ENCODE data around the gene MZT2B.
"Not testable (repeated sequence)": the region's sequence is repeated elsewhere in the genome, so short reads cannot be mapped to it uniquely, and the experiment has no call there.

Gene MZT2B

GRCh38 chr2:130152816-130153595 lies 29.1 kb upstream of the MZT2B start:
- no peak for DNase-seq (ENCODE audit: low read depth, low spot score)

DNA sequence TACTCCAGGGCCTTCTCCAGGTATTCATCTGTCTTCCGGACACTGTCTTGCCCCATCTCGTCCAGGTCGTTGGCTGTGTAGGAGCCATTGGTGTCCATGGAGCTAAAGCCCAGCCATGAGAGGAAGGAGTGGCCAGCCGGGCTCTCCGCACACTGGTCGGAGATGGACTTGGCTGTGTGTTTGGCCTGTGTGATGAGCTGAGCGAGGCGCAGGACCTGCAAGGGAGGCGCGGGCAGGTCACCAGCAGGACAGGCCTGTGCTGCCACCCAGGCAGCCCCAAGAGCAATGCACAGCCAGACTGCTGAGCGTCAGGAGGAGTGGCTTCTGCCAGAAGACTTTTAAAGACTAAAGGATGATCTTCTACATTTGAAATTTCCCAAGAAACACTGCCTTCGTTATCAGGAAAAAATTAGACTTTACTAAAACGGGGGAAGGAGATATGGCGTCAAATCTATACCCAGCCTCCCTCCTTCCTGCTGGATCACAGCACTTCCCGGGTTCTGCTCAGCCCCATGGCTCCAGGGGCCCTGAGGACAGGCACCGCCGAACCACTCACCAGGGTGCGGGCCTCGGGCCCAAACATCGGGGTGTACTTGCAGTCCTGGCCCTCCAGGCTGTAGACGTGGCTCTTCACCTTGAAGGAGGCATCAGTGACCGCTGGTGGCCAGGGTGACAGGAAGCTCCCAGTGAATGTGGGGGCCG lies 28.2 kb upstream of the MZT2B start:
- DNase-seq (ENCODE audit: low read depth, low spot score) = not testable (repeated sequence)

DNA sequence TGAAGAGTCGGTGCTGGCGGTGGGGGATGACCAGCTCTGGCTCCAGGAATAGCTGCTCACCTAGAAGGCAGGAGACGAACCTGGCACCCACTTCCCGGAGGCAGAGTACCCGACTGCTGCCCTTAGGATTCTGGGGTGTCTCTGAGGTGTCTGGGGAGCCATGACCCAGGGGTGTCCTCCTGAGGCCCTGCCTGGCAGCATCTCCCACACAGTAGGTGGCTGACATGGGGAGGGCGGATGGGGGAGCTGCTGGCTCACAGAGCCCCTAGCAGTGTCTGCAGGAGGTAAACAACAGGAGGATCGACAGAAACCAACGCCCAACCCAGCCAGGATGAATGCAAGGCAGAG lies 27.7 kb upstream of the MZT2B start:
- not testable (repeated sequence) for DNase-seq (ENCODE audit: low read depth, low spot score)

DNA sequence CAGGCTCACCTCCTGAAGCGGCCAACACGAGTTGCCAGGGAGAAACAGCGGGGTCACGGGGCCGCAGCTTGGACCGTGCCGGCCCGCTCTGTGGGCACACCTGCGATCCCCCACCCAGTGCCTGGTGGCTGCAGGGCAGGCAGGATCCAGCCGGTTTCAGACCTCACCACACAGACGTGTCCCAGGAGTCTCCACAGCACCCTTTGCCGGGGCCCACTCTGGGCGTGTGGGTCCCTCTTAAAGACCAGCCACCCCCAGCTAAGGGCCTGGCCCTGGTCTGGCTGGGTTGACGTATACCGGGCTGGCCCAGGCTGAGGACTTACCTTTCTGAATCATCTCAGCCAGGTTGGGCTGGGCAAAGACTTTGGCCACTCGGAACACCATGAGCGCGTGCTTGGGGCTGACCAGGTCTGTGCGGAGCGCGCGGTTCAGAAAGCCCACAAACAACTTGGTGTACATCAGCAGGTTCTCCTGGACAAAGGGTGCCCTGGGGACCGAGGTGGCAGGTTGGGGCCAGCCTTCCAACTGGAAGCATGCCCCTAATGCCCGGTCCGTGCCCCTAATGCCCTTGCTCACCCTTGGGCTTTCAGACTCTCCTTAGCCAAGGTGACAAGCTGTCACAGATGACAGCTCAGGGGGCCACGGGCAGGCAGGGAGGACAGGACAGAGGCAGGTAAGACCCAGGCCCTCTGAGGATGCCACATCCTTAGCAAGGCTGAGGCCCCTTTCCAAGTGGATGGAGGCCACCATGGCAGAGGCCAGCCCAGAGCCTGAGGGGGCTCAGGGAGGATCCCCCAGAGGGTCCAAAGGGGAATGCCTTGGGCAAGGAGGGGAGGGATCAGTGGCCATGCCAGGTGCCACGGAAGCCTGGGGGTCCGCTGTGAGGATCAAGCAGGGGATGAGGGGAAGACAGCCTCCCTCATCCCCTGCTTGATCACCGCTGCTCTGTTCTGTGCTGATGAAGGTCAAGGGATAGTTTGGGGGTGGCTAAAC lies 27.0 kb upstream of the MZT2B start:
- no peak for DNase-seq (ENCODE audit: low read depth, low spot score)

DNA sequence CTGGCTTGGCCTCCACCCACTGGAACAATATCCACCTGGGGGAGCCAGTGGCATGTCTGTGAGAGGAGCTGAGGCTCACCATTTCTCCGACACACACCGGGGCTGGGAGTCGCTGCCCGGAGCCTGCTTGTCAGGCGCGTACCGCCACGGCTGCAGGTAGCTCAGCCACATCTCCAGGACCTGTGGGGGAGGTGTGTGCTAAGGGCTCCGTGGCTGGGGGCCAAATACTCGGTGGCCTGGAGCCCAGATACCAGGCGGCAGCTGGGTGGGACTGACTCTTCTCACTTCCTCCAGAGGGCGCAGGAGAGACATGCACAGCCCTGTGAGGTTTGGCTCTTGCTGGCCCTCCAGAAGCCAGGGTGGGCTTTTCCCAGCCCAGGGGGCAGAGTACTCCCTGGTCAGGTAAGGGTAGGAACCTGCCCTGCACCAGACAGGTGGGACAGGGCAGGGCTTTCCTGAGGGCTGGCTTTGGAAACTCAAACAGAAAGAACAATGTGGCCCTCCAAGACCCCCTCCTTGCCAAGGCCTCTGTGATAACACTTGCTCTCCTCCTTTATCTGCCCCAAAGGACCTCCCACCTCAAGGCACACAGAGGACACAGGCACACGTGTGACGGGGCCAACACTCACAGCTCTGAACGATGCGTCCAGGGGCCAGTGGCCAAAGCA lies 26.0 kb upstream of the MZT2B start:
- not testable (repeated sequence) for DNase-seq (ENCODE audit: low read depth, low spot score)

DNA sequence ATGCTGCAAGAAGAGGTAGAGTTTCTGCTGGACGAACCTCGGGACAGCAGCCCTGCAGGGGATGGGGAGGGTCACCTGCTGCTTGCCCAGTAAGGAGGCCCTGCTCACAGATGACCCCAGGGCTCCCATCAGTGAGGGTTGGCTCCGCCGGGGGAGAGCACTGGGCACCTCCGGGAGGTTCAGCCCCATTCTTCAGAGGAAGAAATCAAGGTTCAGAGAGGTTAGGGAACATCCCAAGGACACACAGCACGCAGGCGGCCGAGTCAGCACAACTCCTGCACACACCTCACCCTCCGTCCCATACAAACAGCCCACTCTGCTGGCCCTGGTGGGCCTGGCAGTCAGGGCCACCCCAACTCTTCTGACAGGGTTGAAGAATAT lies 25.4 kb upstream of the MZT2B start:
- no peak for DNase-seq (ENCODE audit: low read depth, low spot score)

DNA sequence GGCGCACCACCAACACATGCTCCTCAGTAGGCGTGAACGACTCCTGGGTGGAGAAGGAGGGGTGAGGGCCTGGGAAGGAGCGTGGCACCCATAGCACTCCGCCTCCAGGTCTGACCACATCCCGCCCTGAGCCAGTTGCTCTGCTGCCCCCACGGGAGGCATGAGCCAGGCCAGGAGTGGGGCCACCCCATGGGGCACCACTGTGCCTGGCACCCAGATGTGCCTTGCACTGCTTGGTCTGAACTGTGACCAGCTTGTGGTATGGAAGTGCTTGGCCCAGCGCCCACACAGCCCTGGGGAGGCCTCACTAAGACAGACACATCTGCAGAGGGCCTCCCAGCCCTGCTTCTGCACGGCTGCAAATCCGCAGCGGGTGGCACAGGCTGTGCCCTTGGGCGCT lies 24.7 kb upstream of the MZT2B start:
- DNase-seq (ENCODE audit: low read depth, low spot score) = not testable (repeated sequence)

DNA sequence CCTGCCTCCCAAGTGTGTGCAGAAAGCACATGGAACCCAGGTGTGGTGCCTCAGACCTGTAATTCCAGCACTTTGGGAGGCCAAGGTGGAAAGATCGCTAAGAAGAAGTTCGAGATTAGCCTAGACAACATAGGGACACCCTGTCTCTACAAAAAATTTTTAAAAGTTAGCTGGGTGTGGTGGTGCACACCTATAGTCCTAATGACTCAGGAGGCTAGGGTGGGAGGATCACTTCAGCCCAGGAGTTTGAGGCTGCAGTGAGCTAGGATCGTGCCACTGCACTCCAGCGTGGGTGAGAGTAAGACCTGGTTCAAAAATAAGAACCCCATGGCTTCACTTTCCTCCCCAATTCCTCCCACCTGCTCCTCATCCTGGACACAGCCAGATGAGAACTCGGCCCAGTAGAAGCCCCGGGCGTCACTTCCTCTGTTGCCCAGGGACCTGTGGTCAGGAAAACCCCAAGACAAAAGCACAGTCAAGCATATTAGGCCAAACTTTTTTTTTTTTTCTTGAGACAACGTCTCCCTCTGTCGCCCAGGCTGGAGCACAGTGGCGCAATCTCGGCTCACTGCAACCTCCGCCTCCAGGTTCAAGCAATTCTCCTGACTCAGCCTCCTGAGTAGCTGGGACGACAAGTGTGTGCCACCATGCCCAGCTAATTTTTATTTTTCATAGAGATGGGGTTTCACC lies 24.1 kb upstream of the MZT2B start:
- DNase-seq (ENCODE audit: low read depth, low spot score) = not testable (repeated sequence)

DNA sequence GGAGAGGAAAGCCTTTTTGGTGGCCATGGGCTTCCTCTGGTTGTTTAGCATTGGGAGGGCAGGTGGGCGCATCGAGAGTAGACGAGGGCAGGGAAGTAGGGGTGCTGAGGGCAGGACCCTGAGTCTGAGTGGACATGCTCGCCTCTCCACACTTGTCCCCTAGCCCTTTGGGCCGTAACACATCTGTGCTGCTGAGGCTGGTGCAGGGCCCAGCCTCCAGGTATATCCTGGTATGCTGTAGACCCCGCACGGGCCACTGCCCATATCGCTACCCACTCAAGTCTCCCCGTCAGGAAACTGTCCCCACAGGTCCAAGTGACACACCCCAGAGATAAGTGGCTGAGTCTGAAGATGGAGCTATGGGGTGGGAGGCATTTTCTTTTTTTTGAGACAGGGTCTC lies 23.4 kb upstream of the MZT2B start:
- DNase-seq (ENCODE audit: low read depth, low spot score) = no peak

- not testable (repeated sequence) for DNase-seq (ENCODE audit: low read depth, low spot score)
Observed at GRCh38 chr2:130159376-130159775, 22.7 kb upstream of the MZT2B start.

- no peak for DNase-seq (ENCODE audit: low read depth, low spot score)
Observed at GRCh38 chr2:130160131-130160530, 21.9 kb upstream of the MZT2B start.

- DNase-seq (ENCODE audit: low read depth, low spot score) = not testable (repeated sequence)
Observed at GRCh38 chr2:130160838-130161705, 21.0 kb upstream of the MZT2B start.

GRCh38 chr2:130162486-130162885 lies 19.6 kb upstream of the MZT2B start:
- DNase-seq (ENCODE audit: low read depth, low spot score) = not testable (repeated sequence)

GRCh38 chr2:130162968-130163367 lies 19.1 kb upstream of the MZT2B start:
- DNase-seq (ENCODE audit: low read depth, low spot score) = no peak

DNA sequence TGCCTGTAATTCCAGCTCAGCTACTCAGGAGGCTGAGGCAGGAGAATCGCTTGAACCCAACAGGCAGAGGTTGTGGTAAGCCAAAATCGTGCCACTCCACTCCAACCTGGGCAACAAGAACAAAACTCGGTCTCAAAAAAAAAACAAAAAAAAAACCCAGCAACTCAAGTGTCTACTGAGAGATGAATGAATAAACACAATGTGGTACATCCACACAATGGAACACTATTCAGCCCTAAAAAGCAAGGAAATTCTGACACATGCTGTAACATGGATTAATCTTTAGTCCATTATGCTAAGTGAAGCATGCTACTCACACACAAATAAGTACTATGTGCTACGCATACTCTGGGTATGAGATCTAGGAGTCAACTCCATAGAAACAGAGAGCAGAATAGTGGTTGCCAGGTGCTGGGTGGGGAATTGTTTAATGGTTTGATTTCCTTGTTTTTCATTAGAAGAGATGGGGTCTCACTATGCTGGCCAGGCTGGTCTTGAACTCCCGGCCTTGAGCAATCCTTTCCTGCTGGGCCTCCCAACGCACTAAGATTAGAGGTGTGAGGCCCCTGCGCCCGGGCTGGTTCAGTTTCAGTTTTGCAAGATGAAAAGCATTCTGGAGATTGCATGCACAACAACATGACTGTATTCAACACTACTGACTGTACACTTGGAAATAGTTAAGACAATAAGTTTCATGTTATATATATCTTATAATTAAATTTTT lies 16.6 kb upstream of the MZT2B start:
- DNase-seq (ENCODE audit: low read depth, low spot score) = no peak

GRCh38 chr2:130166611-130167010 lies 15.5 kb upstream of the MZT2B start:
- not testable (repeated sequence) for DNase-seq (ENCODE audit: low read depth, low spot score)

DNA sequence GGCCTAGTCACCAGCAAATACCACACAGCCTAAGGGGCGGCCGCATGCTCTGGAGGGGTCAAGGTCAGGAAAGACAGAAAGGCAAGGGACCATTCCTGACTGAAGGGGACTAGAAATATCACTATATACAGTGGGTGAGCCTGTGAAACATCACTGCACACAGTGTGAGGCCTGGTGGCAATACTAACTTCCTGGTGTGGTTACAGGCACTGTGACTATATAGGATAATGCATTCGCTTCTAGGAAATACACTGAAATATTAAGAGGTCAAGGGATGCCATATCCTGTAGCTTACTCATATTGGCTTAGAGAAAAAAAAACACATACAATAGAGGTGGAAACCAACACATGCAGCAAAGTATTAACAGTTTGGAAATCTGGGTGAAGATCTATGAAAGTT lies 12.9 kb upstream of the MZT2B start:
- not testable (repeated sequence) for DNase-seq (ENCODE audit: low read depth, low spot score)

GRCh38 chr2:130169896-130170295 lies 12.2 kb upstream of the MZT2B start:
- no peak for DNase-seq (ENCODE audit: low read depth, low spot score)

- DNase-seq (ENCODE audit: low read depth, low spot score) = not testable (repeated sequence)
Observed at GRCh38 chr2:130174866-130175265, 7.2 kb upstream of the MZT2B start.
